BE2C (cell line): ENCODE results near the gene TRMT5.

Source experiments
- DNase-seq: peaks from one replicate; pipeline ENCODE4 v3.0.0-alpha.2; 2020
- H3K27me3 ChIP-seq: fragments of 250-450 bp; sonication (Bioruptor Pico); 2 replicates; pipeline ENCODE4 v1.5.1; 2020; ENCODE audit warnings: mild to moderate bottlenecking
- H3K36me3 ChIP-seq: fragments of 250-450 bp; sonication (Bioruptor Pico); 2 replicates; pipeline ENCODE4 v1.5.1; 2020; ENCODE audit warnings: mild to moderate bottlenecking
- H3K4me1 ChIP-seq: fragments of 250-450 bp; sonication (Bioruptor Pico); 2 replicates; pipeline ENCODE4 v1.5.1; 2020
- H3K4me3 ChIP-seq: 2 replicates; pipeline ENCODE4 v1.5.1; 2011; ENCODE audit warnings: low read depth, low read length
- H3K9me3 ChIP-seq: fragments of 250-450 bp; sonication (Bioruptor Pico); 2 replicates; pipeline ENCODE4 v1.5.1; 2020
- CTCF ChIP-seq: IDR thresholded peaks from 2 replicates; pipeline ENCODE4 v1.5.1; 2012; ENCODE audit warnings: mild to moderate bottlenecking, low read depth, low read length

TRMT5 gene

GRCh38 chr14:60999536-60999935 is 18.7 kb upstream of the TRMT5 start:
- H3K36me3 ChIP-seq, result no peaks in the 10 kb centered on the region
- H3K4me3 ChIP-seq, result no peak overlapping the region

GRCh38 chr14:60998617-60999016 is 17.7 kb upstream of the TRMT5 start:
- Histone ChIP-seq H3K9me3 (no peaks in the 10 kb centered on the region), H3K4me1 (no peaks in the 10 kb centered on the region), H3K27me3 (no peaks in the 10 kb centered on the region), H3K36me3 (no peaks in the 10 kb centered on the region), H3K4me3 (no peak overlapping the region)
- no peak for TF ChIP-seq CTCF
- DNase-seq, result no peak

More at GRCh38 chr14:60999536-60999935, 18.7 kb upstream of the TRMT5 start:
- no peaks in the 10 kb centered on the region for H3K4me1 ChIP-seq
- no peak for DNase-seq
- TF ChIP-seq CTCF, result no peak
- H3K27me3 ChIP-seq, result no peaks in the 10 kb centered on the region
- H3K9me3 ChIP-seq, result no peaks in the 10 kb centered on the region

GRCh38 chr14:60989599-60989998 is 8.7 kb upstream of the TRMT5 start:
- no peak for DNase-seq
- H3K36me3 ChIP-seq, result peaks cover 4% of the 10 kb centered on the region
- H3K4me1 ChIP-seq, result no peaks in the 10 kb centered on the region
- no peak for TF ChIP-seq CTCF
- H3K4me3 ChIP-seq, result no peak overlapping the region
- H3K27me3 ChIP-seq, result no peaks in the 10 kb centered on the region
- no peaks in the 10 kb centered on the region for H3K9me3 ChIP-seq

GRCh38 chr14:60986500-60986899 is 5.6 kb upstream of the TRMT5 start:
- Histone ChIP-seq H3K36me3 (peaks cover 4% of the 10 kb centered on the region), H3K9me3 (no peaks in the 10 kb centered on the region), H3K4me1 (no peaks in the 10 kb centered on the region; the same call in 1 of the 2 replicates), H3K27me3 (no peaks in the 10 kb centered on the region), H3K4me3 (no peak overlapping the region)
- TF ChIP-seq CTCF, result no peak
- DNase-seq, result no peak

GRCh38 chr14:60984196-60984595 is 3.3 kb upstream of the TRMT5 start:
- H3K9me3 ChIP-seq, result no peaks in the 10 kb centered on the region
- H3K4me1 ChIP-seq, result no peaks in the 10 kb centered on the region; the same call in 1 of the 2 replicates
- no peak overlapping the region for H3K4me3 ChIP-seq
- no peak for TF ChIP-seq CTCF
- H3K27me3 ChIP-seq, result no peaks in the 10 kb centered on the region
- no peak for DNase-seq
- peaks cover 4% of the 10 kb centered on the region for H3K36me3 ChIP-seq

GRCh38 chr14:60981633-60982455 is 965 bp upstream of the TRMT5 start:
- peak; percentile 14 for DNase-seq
- no peak for TF ChIP-seq CTCF
- H3K36me3 ChIP-seq, result peaks cover 9% of the 10 kb centered on the region
- peaks cover 4% of the 10 kb centered on the region; the same call in 1 of the 2 replicates for H3K4me1 ChIP-seq
- H3K4me3 ChIP-seq, result peak overlapping the region; percentile 96
- H3K27me3 ChIP-seq, result no peaks in the 10 kb centered on the region
- no peaks in the 10 kb centered on the region for H3K9me3 ChIP-seq
